K562 (cell line): Measurements from ENCODE around the gene PTPN13.

Experiments
- CTCF ChIP-seq, 3 experiments: IDR thresholded peaks in 2 of 3; conservative IDR thresholded peaks in 1 of 3; 2 replicates each; pipeline ENCODE4 v1.5.1; 2011 to 2012; ENCODE audit warnings: low read length in 3 of 3, mild to moderate bottlenecking in 3 of 3, control low read depth in 2 of 3, improper control_type of control experiment in 1 of 3, inconsistent platforms in 1 of 3, low read depth in 1 of 3, mixed read lengths in 1 of 3, moderate library complexity in 1 of 3; ENCODE audit not compliant: insufficient read depth in 2 of 3
- EWSR1 ChIP-seq: fragments of 450-650 bp; IDR thresholded peaks from 2 replicates; pipeline ENCODE4 v1.6.1; 2018; ENCODE audit warnings: borderline replicate concordance, mild to moderate bottlenecking, low read depth, moderate library complexity; ENCODE audit not compliant: partially characterized antibody
- FOXA3 ChIP-seq, 2 experiments: fragments of 450-650 bp in 1 of 2; sonication (generic) in 1 of 2; formaldehyde crosslinking; IDR thresholded peaks in 1 of 2; conservative IDR thresholded peaks in 1 of 2; 2 replicates each; pipeline versions ENCODE4 v1.4.0 to v1.8.0; 2020 to 2022; ENCODE audit warnings: mild to moderate bottlenecking in 2 of 2, missing genetic modification reagents in 1 of 2
- FOXK1 ChIP-seq: sonication (generic); formaldehyde crosslinking; IDR thresholded peaks from 2 replicates; pipeline ENCODE4 v1.8.0; 2022; ENCODE audit warnings: missing genetic modification reagents, mild to moderate bottlenecking, borderline replicate concordance
- SPI1 ChIP-seq: IDR thresholded peaks from 2 replicates; pipeline ENCODE4 v1.6.1; 2011; ENCODE audit warnings: low read depth, low read length, control low read depth, borderline replicate concordance
- ZNF121 ChIP-seq: sonication (generic); formaldehyde crosslinking; conservative IDR thresholded peaks from 2 replicates; pipeline ENCODE4 v1.8.0; 2022; ENCODE audit warnings: missing genetic modification reagents

- TF ChIP-seq ZNF121 (CRISPR knock-in tag) (no peak), CTCF (IDR thresholded peaks at IDR 0.05 in 2 of 3, conservative IDR thresholded peaks at IDR 0.05 in 1 of 3; ENCODE audit: insufficient read depth in 2 of 3, low read depth in 1 of 3, low read length in 3 of 3) (no peak), FOXA3 (CRISPR knock-in tag; conservative IDR thresholded peaks at IDR 0.05 in 1 of 2, IDR thresholded peaks at IDR 0.05 in 1 of 2) (no peak), SPI1 (no peak), EWSR1 (no peak), FOXK1 (no peak)
Observed at GRCh38 chr4:86757468-86757867, 163.4 kb downstream of the PTPN13 start.
